Gastrocnemius medialis (tissue), 4 donors: ENCODE results near the gene SCGB2B2.

Experiments
- CTCF ChIP-seq, 5 experiments: fragments of 450-650 bp in 3 of 5; fragments of 200-600 bp in 2 of 5; sonication (generic) in 2 of 5; IDR thresholded peaks in 4 of 5; conservative IDR thresholded peaks in 1 of 5; 1 replicate in 4 of 5; 2 replicates in 1 of 5; pipeline ENCODE4 v1.5.1; 2016 to 2019; ENCODE audit warnings: antibody characterized with exemption in 5 of 5, mild to moderate bottlenecking in 3 of 5, moderate library complexity in 3 of 5
- POLR2A ChIP-seq, 2 donors: fragments of 450-650 bp; IDR thresholded peaks; one replicate each; pipeline ENCODE4 v1.6.1; 2017; ENCODE audit warnings: antibody characterized with exemption in 2 of 2, mild to moderate bottlenecking in 2 of 2, moderate library complexity in 2 of 2

DNA sequence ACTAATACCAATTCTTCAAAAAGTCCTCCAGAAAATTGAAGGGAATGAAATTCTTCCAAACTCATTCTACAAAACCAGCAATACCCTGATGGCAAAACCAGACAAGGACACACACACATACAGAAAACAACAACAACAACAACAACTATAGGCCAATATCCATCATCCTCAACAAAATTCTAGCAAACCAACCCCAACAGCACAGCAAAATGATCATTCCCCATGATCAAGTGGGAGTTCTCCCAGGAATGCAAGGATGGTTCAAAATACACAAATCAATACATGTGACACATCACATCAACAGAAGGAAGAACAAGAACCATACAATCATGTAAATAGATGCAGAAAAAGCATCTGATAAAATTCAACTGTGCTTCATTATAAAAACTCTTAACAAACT, 38.4 kb upstream of the SCGB2B2 start:
- no peak for TF ChIP-seq POLR2A (IDR thresholded peaks at IDR 0.05)
- no peak for TF ChIP-seq CTCF (IDR thresholded peaks at IDR 0.05 in 4 of 5, conservative IDR thresholded peaks at IDR 0.05 in 1 of 5)
